Measurements from ENCODE around the gene CARD8.
A peak's percentile ranks its signal among the peaks of the same experiment; 100 is the strongest.

- peak; percentile 87 to 96 (median 94) for TF ChIP-seq CTCF (IDR thresholded peaks at IDR 0.05)
- TF ChIP-seq POLR2A (IDR thresholded peaks at IDR 0.05): no peak
These were observed 35.2 kb upstream of the CARD8 start for GRCh38 chr19:48290771-48291488.

All from upper lobe of left lung (tissue), 4 donors.